IMR-90 (cell line): ENCODE data around the gene INPP4A. TPM values are rescaled to one million over a fixed set of nuclear protein-coding genes. Genes with fewer than 3 reads are reported as not detected.

ENCODE experiments used
- ATAC-seq: fragments of 200-7000 bp; cut with Tn5 transposase; 2 replicates; pipeline ENCODE4 v1.9.1; 2020; ENCODE audit warnings: low read depth, mild to moderate bottlenecking, moderate library complexity
- BruUV-seq: library from RNA; stranded (reverse); fragments of 400-500 nt; replicated peaks from 2 replicates; lab custom pipeline; 2021; lab: Mats Ljungman, UMichigan
- CTCF ChIA-PET: fragments of 300-600 bp; formaldehyde crosslinking; extraction: SDS; loops from one replicate; lab custom pipeline; 2021; ENCODE audit warnings: antibody characterized with exemption; lab: Yijun Ruan, JAX
- POLR2A ChIA-PET: fragments of 300-600 bp; sonication (Branson Sonifier 250); formaldehyde crosslinking; loops from one replicate; lab custom pipeline; 2022; ENCODE audit warnings: antibody characterized with exemption; ENCODE audit not compliant: unreplicated experiment; lab: Charles Lee
- DNase-seq: peaks from one replicate; pipeline ENCODE4 v3.0.0; 2013
- H2AFZ ChIP-seq: replicated peaks from 2 replicates; pipeline ENCODE3; 2013; ENCODE audit warnings: low read length, mild to moderate bottlenecking; ENCODE audit not compliant: poor library complexity
- H2AK5ac ChIP-seq: 2 replicates; pipeline ENCODE4 v1.6.1; 2013; ENCODE audit warnings: low read depth, low read length, inconsistent platforms
- H2AK9ac ChIP-seq: replicated peaks from 2 replicates; pipeline ENCODE3; 2013; ENCODE audit warnings: mild to moderate bottlenecking, low read depth, low read length, moderate library complexity; ENCODE audit not compliant: poor library complexity
- H2BK120ac ChIP-seq: 2 replicates; pipeline ENCODE4 v1.6.1; 2013; ENCODE audit warnings: low read depth, low read length, inconsistent platforms
- H2BK15ac ChIP-seq: 3 replicates; pipeline ENCODE4 v1.6.1; 2013; ENCODE audit warnings: low read depth, low read length, inconsistent platforms
- H2BK20ac ChIP-seq: 2 replicates; pipeline ENCODE4 v1.6.1; 2013; ENCODE audit warnings: low read depth, mild to moderate bottlenecking, inconsistent platforms, low read length, moderate library complexity
- H2BK5ac ChIP-seq: 2 replicates; pipeline ENCODE4 v1.6.1; 2013; ENCODE audit warnings: mild to moderate bottlenecking, low read depth, low read length, inconsistent platforms; ENCODE audit not compliant: poor library complexity, severe bottlenecking
- H3K14ac ChIP-seq: replicated peaks from 2 replicates; pipeline ENCODE4 v1.6.1; 2013; ENCODE audit warnings: low read depth, low read length, inconsistent platforms
- H3K18ac ChIP-seq: 2 replicates; pipeline ENCODE4 v1.6.1; 2013; ENCODE audit warnings: low read depth, low read length, control low read depth
- H3K23ac ChIP-seq: 2 replicates; pipeline ENCODE4 v1.6.1; 2013; ENCODE audit warnings: low read depth, low read length, inconsistent platforms
- H3K27ac ChIP-seq: 2 replicates; pipeline ENCODE4 v1.5.1; 2013; ENCODE audit warnings: mild to moderate bottlenecking, control low read depth, low read length; ENCODE audit not compliant: insufficient read depth
- H3K27me3 ChIP-seq: 2 replicates; pipeline ENCODE4 v1.6.1; 2013; ENCODE audit warnings: low read length; ENCODE audit not compliant: control insufficient read depth, insufficient read depth
- H3K36me3 ChIP-seq: 2 replicates; pipeline ENCODE4 v1.6.1; 2013; ENCODE audit warnings: low read length, mixed read lengths; ENCODE audit not compliant: control insufficient read depth, insufficient read depth
- H3K4ac ChIP-seq: 2 replicates; pipeline ENCODE4 v1.6.1; 2013; ENCODE audit warnings: low read depth, low read length, inconsistent platforms
- H3K4me1 ChIP-seq: 2 replicates; pipeline ENCODE4 v1.6.1; 2013; ENCODE audit warnings: low read length, mixed read lengths; ENCODE audit not compliant: control insufficient read depth, insufficient read depth
- H3K4me2 ChIP-seq: 2 replicates; pipeline ENCODE4 v1.6.1; 2013; ENCODE audit warnings: low read depth, mild to moderate bottlenecking, control low read depth, low read length, moderate library complexity
- H3K4me3 ChIP-seq: 2 replicates; pipeline ENCODE4 v1.5.1; 2013; ENCODE audit warnings: low read depth, mild to moderate bottlenecking, control low read depth, low read length, moderate library complexity; ENCODE audit not compliant: insufficient read depth
- H3K56ac ChIP-seq: 2 replicates; pipeline ENCODE4 v1.6.1; 2013; ENCODE audit warnings: low read length, inconsistent platforms; ENCODE audit not compliant: insufficient read depth; ENCODE audit errors: extremely low read depth
- H3K79me1 ChIP-seq, 2 experiments: 2 replicates each; pipeline ENCODE4 v1.6.1; 2013; ENCODE audit warnings: low read length in 2 of 2, inconsistent platforms in 1 of 2, low read depth in 1 of 2
- H3K9ac ChIP-seq: 2 replicates; pipeline ENCODE4 v1.6.1; 2013; ENCODE audit warnings: low read depth, low read length, control low read depth
- H3K9me1 ChIP-seq: 2 replicates; pipeline ENCODE4 v1.6.1; 2013; ENCODE audit warnings: low read length, inconsistent platforms; ENCODE audit not compliant: insufficient read depth
- H3K9me3 ChIP-seq: 2 replicates; pipeline ENCODE4 v1.6.1; 2013; ENCODE audit warnings: low read length; ENCODE audit not compliant: control insufficient read depth, insufficient read depth
- H4K20me1 ChIP-seq: 2 replicates; pipeline ENCODE4 v1.6.1; 2013; ENCODE audit warnings: low read length, inconsistent platforms; ENCODE audit not compliant: insufficient read depth
- H4K5ac ChIP-seq: 2 replicates; pipeline ENCODE4 v1.6.1; 2013; ENCODE audit warnings: mild to moderate bottlenecking, low read depth, low read length, control low read depth
- H4K8ac ChIP-seq, 2 experiments: 2 replicates each; pipeline ENCODE4 v1.6.1; 2013; ENCODE audit warnings: low read depth in 2 of 2, low read length in 2 of 2, control low read depth in 1 of 2, inconsistent platforms in 1 of 2
- H4K91ac ChIP-seq: 2 replicates; pipeline ENCODE4 v1.6.1; 2013; ENCODE audit warnings: low read depth, low read length, inconsistent platforms; ENCODE audit not compliant: insufficient read depth
- BHLHE40 ChIP-seq: fragments of 150-350 bp; IDR thresholded peaks from 2 replicates; pipeline ENCODE4 v1.6.1; 2016; ENCODE audit warnings: mild to moderate bottlenecking, low read depth, low read length
- CEBPB ChIP-seq: IDR thresholded peaks from 2 replicates; pipeline ENCODE4 v1.6.1; 2012; ENCODE audit warnings: low read depth, low read length, improper control_type of control experiment
- FOS ChIP-seq: fragments of 150-350 bp; IDR thresholded peaks from 2 replicates; pipeline ENCODE4 v1.6.1; 2016; ENCODE audit warnings: low read depth, low read length
- MAZ ChIP-seq: IDR thresholded peaks from 2 replicates; pipeline ENCODE4 v1.6.1; 2012; ENCODE audit warnings: low read depth, mild to moderate bottlenecking, low read length, improper control_type of control experiment, moderate library complexity, borderline replicate concordance
- POLR2A ChIP-seq: IDR thresholded peaks from 2 replicates; pipeline ENCODE4 v1.6.1; 2012; ENCODE audit warnings: mild to moderate bottlenecking, low read depth, low read length
- RAD21 ChIP-seq: IDR thresholded peaks from 2 replicates; pipeline ENCODE4 v1.6.1; 2012; ENCODE audit warnings: low read length, improper control_type of control experiment
- SMC3 ChIP-seq: fragments of 150-350 bp; IDR thresholded peaks from 2 replicates; pipeline ENCODE4 v1.6.1; 2016; ENCODE audit warnings: low read depth, mild to moderate bottlenecking, antibody characterized with exemption, low read length, moderate library complexity
- WGBS, 2 experiments: methylation state at CpG; one replicate each; pipeline versions ENCODE4 v1.1.5 to v1.1.7; 2013; ENCODE audit warnings: missing lambda C conversion rate in 2 of 2; ENCODE audit not compliant: insufficient read length in 1 of 2; ENCODE audit errors: extremely low coverage in 2 of 2; 5-methylcytosine and 5-hydroxymethylcytosine counted together
- dilution Hi-C: fragments of 300-500 bp; cut with HindIII; formaldehyde crosslinking; loops from one replicate; pipeline ENCODE4 v1.14.3; 2018; ENCODE audit warnings: low sequenced_read_pairs; ENCODE audit not compliant: unreplicated experiment
- in situ Hi-C: fragments of 300-500 bp; cut with MboI; formaldehyde crosslinking; loops from 3 replicates; pipeline ENCODE4 v1.14.3; 2019; ENCODE audit warnings: low sequenced_read_pairs, inconsistent platforms, mixed read lengths
- intact Hi-C: fragments of 100-400 bp; cut with micrococcal nuclease; formaldehyde crosslinking; loops from 2 replicates; pipeline ENCODE4 v1.10.0; 2022
- polyA plus RNA-seq, 3 experiments: library from polyadenylated mRNA; depleted of rRNA; stranded (reverse); fragments of >200 nt; gene quantifications; 2 replicates each; pipeline ENCODE4 v1.2.3, GENCODE V29; 2012; ENCODE audit warnings: low replicate concordance in 1 of 3
- total RNA-seq: library from RNA; depleted of rRNA; stranded (reverse); fragments of >200 nt; gene quantifications from 2 replicates; pipeline ENCODE4 v1.2.3, GENCODE V29; 2012
- TF ChIP-seq, protein P1 (sequence below): fragments of 150-350 bp; IDR thresholded peaks from 2 replicates; pipeline ENCODE4 v1.6.1; 2016; ENCODE audit warnings: low read depth, mild to moderate bottlenecking, low read length, moderate library complexity, borderline replicate concordance
- TF ChIP-seq, protein P2 (sequence below): conservative IDR thresholded peaks from 2 replicates; pipeline ENCODE4 v1.5.1; 2012; ENCODE audit warnings: mild to moderate bottlenecking, low read depth, low read length, improper control_type of control experiment

Gene INPP4A
- total and polyA plus RNA-seq, 2 of the 4 experiments (the other 2 are of a cell fraction), result 14.5 to 27.1 TPM

DNA sequence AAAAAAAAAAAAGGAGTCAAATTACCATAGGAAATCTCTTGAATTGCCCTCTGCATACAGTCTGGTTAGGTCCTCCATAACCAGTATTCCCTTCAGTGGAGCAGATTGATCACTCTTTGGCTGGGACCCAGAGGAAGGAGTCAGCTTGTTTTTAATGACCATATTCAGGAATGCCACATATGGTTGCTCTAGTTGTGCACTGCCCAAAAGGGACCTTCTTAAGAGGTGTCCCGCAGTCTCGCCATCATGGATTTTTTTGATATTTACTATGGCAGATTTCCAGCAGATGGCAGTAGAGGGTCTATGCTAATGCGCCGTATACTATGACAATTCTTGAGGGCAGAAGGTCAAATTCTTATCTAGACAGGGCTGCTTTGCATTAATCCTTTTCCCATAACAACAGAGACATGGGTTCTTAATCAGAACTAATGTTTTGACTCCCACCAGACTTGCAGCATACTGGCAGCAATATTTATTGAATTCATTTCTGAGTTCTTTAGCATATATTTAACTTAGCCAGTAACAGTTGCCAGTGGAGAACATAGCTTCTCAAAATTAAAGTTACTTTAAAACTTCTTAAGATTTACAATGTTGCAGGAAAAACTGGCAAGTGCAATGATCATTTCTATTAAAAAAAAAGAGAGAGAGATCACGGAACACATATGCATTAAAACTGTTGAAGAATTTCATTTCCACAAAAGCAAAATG is 31.8 kb upstream of the INPP4A start:
- dilution Hi-C loops, result no loop called here
- no peak for TF ChIP-seq BHLHE40
- TF ChIP-seq, protein P1, sequence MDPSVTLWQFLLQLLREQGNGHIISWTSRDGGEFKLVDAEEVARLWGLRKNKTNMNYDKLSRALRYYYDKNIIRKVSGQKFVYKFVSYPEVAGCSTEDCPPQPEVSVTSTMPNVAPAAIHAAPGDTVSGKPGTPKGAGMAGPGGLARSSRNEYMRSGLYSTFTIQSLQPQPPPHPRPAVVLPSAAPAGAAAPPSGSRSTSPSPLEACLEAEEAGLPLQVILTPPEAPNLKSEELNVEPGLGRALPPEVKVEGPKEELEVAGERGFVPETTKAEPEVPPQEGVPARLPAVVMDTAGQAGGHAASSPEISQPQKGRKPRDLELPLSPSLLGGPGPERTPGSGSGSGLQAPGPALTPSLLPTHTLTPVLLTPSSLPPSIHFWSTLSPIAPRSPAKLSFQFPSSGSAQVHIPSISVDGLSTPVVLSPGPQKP, result no peak
- TF ChIP-seq, protein P2, sequence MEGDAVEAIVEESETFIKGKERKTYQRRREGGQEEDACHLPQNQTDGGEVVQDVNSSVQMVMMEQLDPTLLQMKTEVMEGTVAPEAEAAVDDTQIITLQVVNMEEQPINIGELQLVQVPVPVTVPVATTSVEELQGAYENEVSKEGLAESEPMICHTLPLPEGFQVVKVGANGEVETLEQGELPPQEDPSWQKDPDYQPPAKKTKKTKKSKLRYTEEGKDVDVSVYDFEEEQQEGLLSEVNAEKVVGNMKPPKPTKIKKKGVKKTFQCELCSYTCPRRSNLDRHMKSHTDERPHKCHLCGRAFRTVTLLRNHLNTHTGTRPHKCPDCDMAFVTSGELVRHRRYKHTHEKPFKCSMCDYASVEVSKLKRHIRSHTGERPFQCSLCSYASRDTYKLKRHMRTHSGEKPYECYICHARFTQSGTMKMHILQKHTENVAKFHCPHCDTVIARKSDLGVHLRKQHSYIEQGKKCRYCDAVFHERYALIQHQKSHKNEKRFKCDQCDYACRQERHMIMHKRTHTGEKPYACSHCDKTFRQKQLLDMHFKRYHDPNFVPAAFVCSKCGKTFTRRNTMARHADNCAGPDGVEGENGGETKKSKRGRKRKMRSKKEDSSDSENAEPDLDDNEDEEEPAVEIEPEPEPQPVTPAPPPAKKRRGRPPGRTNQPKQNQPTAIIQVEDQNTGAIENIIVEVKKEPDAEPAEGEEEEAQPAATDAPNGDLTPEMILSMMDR, result peak; percentile 66
- TF ChIP-seq SMC3, result peak; percentile 74
- no peak for TF ChIP-seq POLR2A
- TF ChIP-seq RAD21, result peak; percentile 76
- no peak for TF ChIP-seq CEBPB
- TF ChIP-seq MAZ, result no peak
- TF ChIP-seq FOS, result no peak
- peak; percentile 88 for ATAC-seq
- no peak overlapping the region for H3K18ac ChIP-seq
- no peak overlapping the region for H4K8ac ChIP-seq
- H3K27ac ChIP-seq, result no peak overlapping the region
- H3K4ac ChIP-seq, result no peak overlapping the region
- H2AFZ ChIP-seq, result peak overlapping the region; percentile 64
- H4K91ac ChIP-seq, result no peak overlapping the region
- H3K4me3 ChIP-seq, result no peak overlapping the region
- BruUV-seq, result no TSS peak
- in situ Hi-C loops, result loop anchor here (25.0 kb wide), 1 partner anchor 424 kb away; no protein-coding TSS in a partner anchor
- H2AK5ac ChIP-seq, result no peak overlapping the region
- H2AK9ac ChIP-seq, result no peak overlapping the region
- H2BK15ac ChIP-seq, result no peak overlapping the region
- H3K23ac ChIP-seq, result no peak overlapping the region
- H3K27me3 ChIP-seq, result peaks cover 2% of the 10 kb centered on the region
- no peaks in the 10 kb centered on the region for H3K4me1 ChIP-seq
- H2BK5ac ChIP-seq, result no peak overlapping the region
- ChIA-PET CTCF (interaction anchor here (0.6 to 1.2 kb wide), 4 partner anchors 30 to 493 kb away, joined by 3 to 4 read pairs (median 3); no protein-coding TSS in a partner anchor), POLR2A (no interaction called here)
- no peak overlapping the region for H3K14ac ChIP-seq
- H3K56ac ChIP-seq, result no peak overlapping the region
- H4K5ac ChIP-seq, result no peak overlapping the region
- no peaks in the 10 kb centered on the region for H3K79me1 ChIP-seq
- intact Hi-C loops, result loop anchor here (1.0 to 5.0 kb wide), 4 partner anchors 188 to 654 kb away; partner anchors contain the start of genes COA5 and UNC50
- no peak overlapping the region for H2BK20ac ChIP-seq
- H3K9ac ChIP-seq, result no peak overlapping the region
- H3K9me1 ChIP-seq, result no peaks in the 10 kb centered on the region
- H2BK120ac ChIP-seq, result no peak overlapping the region
- no peak overlapping the region for H3K4me2 ChIP-seq
- no peaks in the 10 kb centered on the region for H4K20me1 ChIP-seq
- H3K9me3 ChIP-seq, result no peaks in the 10 kb centered on the region
- H3K36me3 ChIP-seq, result no peaks in the 10 kb centered on the region
- peak; percentile 55 for DNase-seq
- no CpG with 5 or more reads among the region's 5 CpGs for WGBS, 2 experiments
